K562 (cell line): ENCODE results near the gene CD320. TPM values are rescaled to one million over a fixed set of nuclear protein-coding genes. Genes with fewer than 3 reads are reported as not detected.

Source experiments
- ATAC-seq: fragments of 200-7000 bp; cut with Tn5 transposase; 3 replicates; pipeline ENCODE4 v1.9.1; 2020; ENCODE audit warnings: moderate library complexity
- BruUV-seq: library from RNA; stranded (reverse); fragments of 400-500 nt; replicated peaks from 2 replicates; lab custom pipeline; 2021; lab: Mats Ljungman, UMichigan
- CTCF ChIA-PET: fragments of 300-600 bp; formaldehyde crosslinking; extraction: SDS; loops from one replicate; lab custom pipeline; 2021; ENCODE audit warnings: low intra/inter-chr PET ratio; lab: Yijun Ruan, JAX
- POLR2A ChIA-PET: fragments of 300-600, 350-650 bp; sonication (Branson Sonifier 250); formaldehyde crosslinking; extraction: SDS; loops from one replicate; lab custom pipeline; 2021; ENCODE audit warnings: antibody characterized with exemption, inconsistent platforms; lab: Yijun Ruan, JAX
- DNase-seq, 4 experiments: peaks; one replicate each; pipeline versions ENCODE4 v3.0.0 to v3.0.0-alpha.2; 2011 to 2018; ENCODE audit warnings: low spot score in 3 of 4, mixed read lengths in 3 of 4; ENCODE audit errors: extremely low read depth in 1 of 4
- FAIRE-seq: peaks from 2 replicates; lab custom pipeline; 2011; peaks lifted over from hg19 to GRCh38; lab: Jason Lieb, UNC
- H2AFZ ChIP-seq: 2 replicates; pipeline ENCODE4 v1.6.0; 2011; ENCODE audit warnings: low read depth, low read length, control low read depth, inconsistent platforms
- H3K27ac ChIP-seq: fragments of 200-600 bp; 3 replicates; pipeline ENCODE4 v1.8.0; 2011; ENCODE audit warnings: low read depth, mild to moderate bottlenecking, control low read depth, inconsistent platforms, low read length, moderate library complexity, mixed read lengths; ENCODE audit errors: extremely low read depth
- H3K27me3 ChIP-seq, 2 experiments: fragments of 300-600 bp in 1 of 2; 2 replicates in 1 of 2; 3 replicates in 1 of 2; pipeline versions ENCODE4 v1.6.0 to v1.8.0; 2011; ENCODE audit warnings: inconsistent platforms in 2 of 2, low read length in 2 of 2, mild to moderate bottlenecking in 1 of 2, mixed read lengths in 1 of 2, moderate library complexity in 1 of 2; ENCODE audit not compliant: control insufficient read depth in 2 of 2, insufficient read depth in 2 of 2
- H3K36me3 ChIP-seq: fragments of 300-600 bp; 3 replicates; pipeline ENCODE4 v1.8.0; 2011; ENCODE audit warnings: mild to moderate bottlenecking, low read length, inconsistent platforms; ENCODE audit not compliant: control insufficient read depth, insufficient read depth
- H3K4me1 ChIP-seq, 2 experiments: fragments of 200-600 bp in 1 of 2; replicated peaks in 1 of 2; 2 replicates in 1 of 2; 3 replicates in 1 of 2; pipeline versions ENCODE4 v1.5.1 to v1.8.0; 2011; ENCODE audit warnings: inconsistent platforms in 2 of 2, low read length in 2 of 2, mild to moderate bottlenecking in 1 of 2, mixed read lengths in 1 of 2, moderate library complexity in 1 of 2; ENCODE audit not compliant: control insufficient read depth in 2 of 2, insufficient read depth in 2 of 2
- H3K4me2 ChIP-seq: 2 replicates; pipeline ENCODE4 v1.6.1; 2011; ENCODE audit warnings: low read length, control low read depth, inconsistent platforms, mixed read lengths; ENCODE audit not compliant: insufficient read depth
- H3K4me3 ChIP-seq: fragments of 200-600 bp; sonication (generic), shearing (Covaris generic); 2 replicates; pipeline ENCODE4 v1.5.1; 2016; ENCODE audit warnings: control low read depth, inconsistent platforms
- H3K79me2 ChIP-seq: fragments of 200-600 bp; 3 replicates; pipeline ENCODE4 v1.8.0; 2011; ENCODE audit warnings: low read length, inconsistent platforms; ENCODE audit not compliant: control insufficient read depth, insufficient read depth
- H3K9ac ChIP-seq, 2 experiments: 2 replicates each; pipeline versions ENCODE4 v1.6.0 to v1.6.1; 2011; ENCODE audit warnings: low read depth in 2 of 2, low read length in 2 of 2, control low read depth in 1 of 2, inconsistent platforms in 1 of 2, mild to moderate bottlenecking in 1 of 2, mixed read lengths in 1 of 2; ENCODE audit not compliant: insufficient read depth in 1 of 2
- H3K9me1 ChIP-seq: one replicate; pipeline ENCODE4 v1.6.0; 2011; ENCODE audit warnings: inconsistent platforms, mild to moderate bottlenecking, low read length, moderate library complexity; ENCODE audit not compliant: control insufficient read depth, insufficient read depth
- H3K9me3 ChIP-seq: replicated peaks from 2 replicates; pipeline ENCODE4 v1.5.1; 2011; ENCODE audit warnings: low read depth, low read length, inconsistent platforms; ENCODE audit not compliant: control insufficient read depth, insufficient read depth
- H4K20me1 ChIP-seq: replicated peaks from 2 replicates; pipeline ENCODE4 v1.6.1; 2011; ENCODE audit warnings: low read length, inconsistent platforms, mixed read lengths; ENCODE audit not compliant: control insufficient read depth, insufficient read depth
- ARNT ChIP-seq, 2 experiments: fragments of 450-650 bp; IDR thresholded peaks; 2 replicates each; pipeline ENCODE4 v1.6.1; 2016; ENCODE audit warnings: mild to moderate bottlenecking in 1 of 2
- ATF7 ChIP-seq: fragments of 450-650 bp; IDR thresholded peaks from 2 replicates; pipeline ENCODE4 v1.7.1; 2014; ENCODE audit warnings: mild to moderate bottlenecking, moderate library complexity
- E2F1 ChIP-seq: sonication (generic); formaldehyde crosslinking; IDR thresholded peaks from 2 replicates; pipeline ENCODE4 v1.8.1; 2023; ENCODE audit warnings: mild to moderate bottlenecking, missing genetic modification reagents, moderate library complexity
- ELF1 ChIP-seq: fragments of 200-800 bp; sonication (Bioruptor generic); IDR thresholded peaks from 2 replicates; pipeline ENCODE4 v1.6.1; 2016; ENCODE audit warnings: missing genetic modification characterization, missing compliant biosample characterization
- ERF ChIP-seq: fragments of 450-650 bp; formaldehyde crosslinking; IDR thresholded peaks from 2 replicates; pipeline ENCODE4 v1.4.0; 2020; ENCODE audit warnings: mild to moderate bottlenecking, mixed read lengths
- HINFP ChIP-seq: fragments of 450-650 bp; conservative IDR thresholded peaks from 2 replicates; pipeline ENCODE4 v1.6.1; 2016; ENCODE audit warnings: missing genetic modification characterization, low read depth, mild to moderate bottlenecking, control low read depth, missing compliant biosample characterization
- HSF4 ChIP-seq: fragments of 250-450 bp; sonication (Bioruptor Pico); IDR thresholded peaks from 2 replicates; pipeline ENCODE4 v2.1.2; 2022; ENCODE audit warnings: mild to moderate bottlenecking, moderate library complexity, borderline replicate concordance
- NR0B1 ChIP-seq: fragments of 450-650 bp; IDR thresholded peaks from one replicate; pipeline ENCODE4 v1.6.1; 2018; ENCODE audit warnings: mild to moderate bottlenecking, moderate library complexity; ENCODE audit not compliant: partially characterized antibody
- POLR2AphosphoS5 ChIP-seq: IDR thresholded peaks from 2 replicates; pipeline ENCODE4 v1.6.1; 2011; ENCODE audit warnings: mild to moderate bottlenecking, low read depth, low read length, moderate library complexity; ENCODE audit not compliant: control insufficient read depth, insufficient read depth
- POLR2G ChIP-seq: fragments of 200-400 bp; formaldehyde crosslinking; IDR thresholded peaks from 2 replicates; pipeline ENCODE4 v1.6.1; 2017; ENCODE audit warnings: low read depth, mild to moderate bottlenecking, antibody characterized with exemption, low read length, moderate library complexity
- ZNF384 ChIP-seq: IDR thresholded peaks from 2 replicates; pipeline ENCODE4 v1.6.1; 2012; ENCODE audit warnings: low read depth, low read length, improper control_type of control experiment
- ZNF551 ChIP-seq: fragments of 250-450 bp; sonication (Bioruptor Pico); IDR thresholded peaks from 2 replicates; pipeline ENCODE4 v1.5.0; 2021; ENCODE audit warnings: mild to moderate bottlenecking, moderate library complexity
- ZZZ3 ChIP-seq: fragments of 450-650 bp; IDR thresholded peaks from 2 replicates; pipeline ENCODE4 v1.6.1; 2016; ENCODE audit warnings: antibody characterized with exemption, mild to moderate bottlenecking, moderate library complexity
- WGBS: fragments of 100-300 bp; shearing (Covaris generic); methylation state at CpG from one replicate; pipeline ENCODE4 v1.1.6; 2016; ENCODE audit warnings: low coverage, mixed read lengths; ENCODE audit not compliant: insufficient coverage; ENCODE audit errors: missing lambda C conversion rate; 5-methylcytosine and 5-hydroxymethylcytosine counted together
- in situ Hi-C: fragments of 300-500 bp; cut with MboI; formaldehyde crosslinking; loops from 4 replicates; pipeline ENCODE4 v1.15.0; 2018; ENCODE audit warnings: inconsistent platforms, mixed read lengths
- intact Hi-C: fragments of 100-400 bp; cut with micrococcal nuclease; formaldehyde crosslinking; loops from 2 replicates; pipeline ENCODE4 v1.14.2; 2022
- polyA plus RNA-seq, 8 experiments: library from polyadenylated mRNA; depleted of rRNA in 4 of 8; stranded (reverse) in 5 of 8; unstranded in 3 of 8; fragments of >200 nt; fragmentation: Nextera tagmentation in 2 of 8; fragmentation: Illumina TruSeq in 1 of 8; extraction: Ambion mirVana in 2 of 8; extraction: Trizol in 1 of 8; gene quantifications; 2 replicates each; pipeline versions ENCODE4 v1.2.1 to v1.2.3, GENCODE V29; 2011 to 2014; ENCODE audit warnings: inconsistent platforms in 1 of 8, missing spikeins in 1 of 8
- total RNA-seq, 7 experiments: library from RNA; depleted of rRNA in 6 of 7; stranded (reverse); fragments of >200 nt in 6 of 7; fragmentation: Illumina TruSeq in 2 of 7; extraction: Trizol in 2 of 7; gene quantifications; 2 replicates each; pipeline versions ENCODE4 v1.2.1 to v1.2.3, GENCODE V29; 2011 to 2021; ENCODE audit warnings: low replicate concordance in 1 of 7

The CD320 gene
- total and polyA plus RNA-seq, 9 of the 15 experiments (the other 6 are each of a cell fraction or from before 2014, with no cell fraction given): 0.45 to 94.5 (median 34.4) TPM

GRCh38 chr19:8340341-8341096 is 32.4 kb upstream of the CD320 start (continued):
- TF ChIP-seq ERF (CRISPR knock-in tag): no peak
- peak; percentile 61 for TF ChIP-seq ATF7

GRCh38 chr19:8338835-8339234 is 30.7 kb upstream of the CD320 start:
- Histone ChIP-seq H3K27ac (no peak overlapping the region), H3K4me1 (peaks cover 0 to 49% of the 10 kb centered on the region in 2 experiments; a peak in 3 of 5 replicates), H4K20me1 (no peaks in the 10 kb centered on the region), H3K36me3 (no peaks in the 10 kb centered on the region), H3K9me1 (no peaks in the 10 kb centered on the region), H2AFZ (no peak overlapping the region), H3K9me3 (no peaks in the 10 kb centered on the region), H3K4me2 (no peak overlapping the region), H3K79me2 (no peaks in the 10 kb centered on the region), H3K27me3 (peaks cover 7 to 27% of the 10 kb centered on the region in 2 experiments; a peak in 4 of 5 replicates), H3K9ac (no peak overlapping the region), H3K4me3 (no peak overlapping the region)
- ATAC-seq (no peak), FAIRE-seq (no peak), DNase-seq (peak in 1 of 4 experiments; percentile 3)
- WGBS: 71% methylated on average over 4 of the region's 6 CpGs
- ChIA-PET CTCF (no interaction called here), POLR2A (no interaction called here)
- intact Hi-C loops: no loop called here
- no TSS peak for BruUV-seq
- TF ChIP-seq HSF4 (CRISPR knock-in tag) (no peak), ELF1 (tag) (no peak), POLR2G (no peak), ZZZ3 (no peak), HINFP (no peak), POLR2AphosphoS5 (no peak), ZNF384 (no peak), ARNT (IDR thresholded peaks at IDR 0.05) (no peak), ZNF551 (no peak), E2F1 (CRISPR knock-in tag) (no peak), NR0B1 (no peak)
- in situ Hi-C loops: no loop called here
